ENCODE results near the gene ZNRD2.
"Not testable (repeated sequence)": the region's sequence is repeated elsewhere in the genome, so short reads cannot be mapped to it uniquely, and the experiment has no call there.

ZNRD2 gene

DNA sequence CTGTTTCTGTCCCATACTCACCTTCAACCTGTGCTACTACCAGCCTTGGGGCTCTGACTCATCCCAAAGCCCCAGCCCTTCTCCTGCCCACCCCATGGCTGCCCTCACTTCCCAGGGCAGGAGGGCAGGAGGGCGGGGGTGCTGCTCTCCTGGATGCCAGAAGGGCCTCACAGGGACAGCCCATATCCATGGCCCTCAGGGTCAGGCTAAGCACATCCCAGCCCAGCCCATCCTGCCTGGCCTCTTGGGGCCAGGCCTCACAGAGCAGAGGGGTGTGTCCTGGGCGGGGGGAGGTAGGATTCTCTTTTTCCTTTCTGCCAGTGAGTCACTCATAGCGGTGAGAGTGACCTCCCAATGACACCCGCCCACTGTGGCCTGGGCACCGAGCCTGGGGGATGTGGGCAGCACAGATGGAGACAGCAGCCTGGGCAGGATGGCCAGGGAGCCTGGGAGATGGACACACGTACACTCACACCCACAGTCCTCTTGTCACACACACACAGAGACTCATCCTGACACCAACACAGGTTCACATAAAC is 14.5 kb upstream of the ZNRD2 start:
- DNase-seq (ENCODE audit: low read depth in 2 of 2, low spot score in 1 of 2): no peak

DNA sequence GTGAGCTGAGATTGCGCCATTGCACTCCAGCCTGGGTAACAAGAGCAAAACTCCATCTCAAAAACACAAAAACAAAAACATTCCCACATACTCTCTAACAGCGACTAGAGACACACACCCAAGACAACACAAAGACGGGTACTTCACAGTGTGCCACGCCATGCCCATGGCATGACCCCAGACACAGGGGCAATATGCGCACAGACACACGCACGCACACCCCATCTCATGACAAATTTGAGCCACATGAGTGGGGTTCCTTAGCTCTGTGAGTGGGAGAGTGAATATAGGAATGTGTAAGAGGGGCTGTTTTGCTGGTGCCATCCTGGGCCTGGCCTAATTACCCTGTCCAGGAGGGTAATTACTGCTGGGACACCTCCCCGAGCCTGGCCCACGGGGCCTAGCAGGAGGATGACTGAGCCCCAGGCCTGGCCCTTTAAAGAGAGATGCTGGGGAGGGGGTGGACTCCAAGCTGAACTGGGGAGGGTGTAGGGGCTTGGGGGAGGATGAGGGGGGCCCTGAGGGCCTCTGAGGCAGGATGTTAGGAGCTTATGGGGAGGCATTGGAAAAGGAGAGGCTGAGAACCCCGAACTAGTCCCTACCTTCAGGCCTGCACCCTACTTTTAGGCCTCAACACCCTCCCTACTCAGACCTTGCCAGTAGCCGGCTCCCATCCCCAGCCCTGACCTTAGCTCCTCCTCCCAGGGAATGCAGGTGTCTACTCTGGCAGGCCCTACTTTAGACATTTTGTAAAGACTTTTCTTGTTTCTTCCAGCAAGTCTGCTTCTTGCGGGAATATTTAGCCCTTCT is 13.6 kb upstream of the ZNRD2 start:
- no peak for DNase-seq (ENCODE audit: low read depth in 2 of 2, low spot score in 1 of 2)

DNA sequence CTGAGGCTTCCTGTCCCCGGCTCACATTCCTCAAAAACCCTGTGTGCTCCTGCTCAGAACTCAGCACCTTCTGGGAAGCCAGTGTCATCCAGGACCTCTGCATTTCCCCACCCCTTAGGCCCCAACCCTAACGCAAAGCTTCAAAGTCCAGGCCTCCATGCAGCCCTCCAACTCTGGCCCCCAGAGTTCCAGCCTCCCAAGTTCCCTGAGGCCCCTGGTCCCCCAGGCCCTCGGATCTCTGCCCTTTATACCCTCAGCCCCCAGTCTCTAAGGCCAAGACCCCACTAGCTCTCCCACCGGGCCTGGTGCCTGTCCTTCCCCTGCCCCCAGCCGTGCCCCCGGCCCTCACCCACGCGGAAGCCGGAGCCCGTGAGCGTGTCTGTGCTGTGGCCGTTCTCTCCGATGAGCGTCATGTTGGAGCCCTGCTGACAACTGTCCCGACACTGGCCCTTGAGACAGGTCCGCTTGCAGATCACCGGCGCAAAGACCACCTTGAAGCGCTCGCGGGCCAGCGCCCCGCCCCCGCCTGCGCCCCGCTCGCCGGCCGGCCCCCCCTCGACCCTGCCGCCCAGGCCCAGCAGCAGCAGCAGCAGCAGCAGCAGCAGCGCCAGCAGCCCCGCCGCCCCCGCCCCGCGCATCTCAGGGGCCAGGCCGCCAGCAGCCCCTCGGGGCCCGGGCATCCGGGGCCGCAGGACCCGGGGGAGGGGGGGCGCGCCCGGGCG is 12.8 kb upstream of the ZNRD2 start:
- no peak for DNase-seq (ENCODE audit: low read depth in 2 of 2, low spot score in 1 of 2)

DNA sequence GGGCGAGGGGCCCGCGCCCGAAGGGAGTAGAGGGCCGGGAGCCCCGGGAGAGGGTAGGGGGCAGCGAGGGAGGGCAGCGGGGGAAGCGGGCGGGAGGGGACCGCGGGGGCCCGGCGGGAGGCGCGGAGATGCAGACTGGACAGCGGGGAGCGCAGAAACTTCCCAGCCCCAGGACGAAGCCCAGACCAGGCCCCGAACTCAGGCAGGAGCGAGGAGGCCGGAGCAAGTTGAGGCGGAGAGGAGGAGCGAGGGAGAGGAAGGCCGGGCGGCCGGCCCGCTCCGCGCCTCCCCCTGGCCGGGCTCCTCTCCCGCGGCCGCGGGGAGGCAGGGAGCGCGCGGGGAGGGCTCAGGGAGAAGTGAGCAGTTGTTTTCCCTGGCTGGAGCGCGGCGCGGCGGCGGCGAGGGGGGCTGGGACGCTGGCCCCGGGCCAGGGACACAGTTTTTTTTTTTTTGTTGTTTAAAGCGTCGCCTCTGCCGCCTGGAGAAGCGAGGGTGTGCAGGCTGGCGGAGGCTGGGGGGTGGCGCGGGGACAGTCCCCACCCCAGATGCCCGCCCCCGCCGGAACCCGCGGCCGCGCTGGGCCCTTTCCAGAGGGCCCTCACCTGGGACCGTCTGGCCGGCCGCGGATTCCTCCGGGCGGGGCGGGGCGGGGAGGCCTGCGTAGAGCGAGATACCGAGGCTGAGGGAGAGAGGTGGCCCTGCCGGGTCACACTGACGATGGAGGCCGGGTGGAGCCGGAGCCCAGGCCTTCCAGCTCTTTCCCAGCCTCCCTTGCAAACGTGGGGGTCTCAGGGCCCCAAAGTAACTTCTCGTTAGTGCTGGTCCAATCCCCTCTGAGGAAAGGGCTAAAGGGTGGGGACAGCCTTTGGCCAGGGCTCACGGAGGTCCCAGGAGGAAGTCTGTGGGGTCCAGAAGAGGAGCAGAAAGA is 12.0 kb upstream of the ZNRD2 start, which contains the start of gene LTBP3:
Gene LTBP3, minus strand, starts transcription at position 358 of the 928 bp plus-strand sequence. CDS start 400 bp downstream, outside the sequence.
- no peak for DNase-seq (ENCODE audit: low read depth in 2 of 2, low spot score in 1 of 2)

DNA sequence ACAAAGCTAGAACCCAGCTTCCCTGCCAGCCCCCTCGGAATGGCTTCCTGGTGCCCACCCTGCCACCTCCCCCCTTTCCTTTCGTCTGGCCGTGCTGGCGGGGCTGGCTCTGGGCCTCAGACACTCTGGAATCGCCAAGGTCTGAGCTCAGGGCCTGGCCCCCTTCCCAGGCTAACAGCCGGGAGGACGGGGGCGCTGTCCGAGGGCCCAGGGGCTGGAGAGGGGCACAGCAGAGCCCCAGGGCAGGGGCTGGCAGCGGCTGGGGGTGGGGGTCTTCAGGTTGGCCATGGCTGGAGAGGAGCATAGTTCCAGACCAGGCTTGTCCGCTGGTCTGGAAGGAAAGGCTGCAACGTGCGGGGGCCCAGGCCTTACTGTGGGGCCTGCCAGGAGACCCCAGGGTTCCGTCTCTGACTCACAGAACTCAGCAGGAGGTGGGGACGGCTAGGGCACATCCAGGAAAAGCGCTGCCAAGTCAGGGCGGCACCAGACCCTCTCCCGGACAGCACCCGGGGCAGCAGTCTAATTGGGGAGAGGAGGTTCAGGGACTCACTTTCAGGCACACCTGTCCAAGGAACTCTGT is 11.3 kb upstream of the ZNRD2 start:
- no peak for DNase-seq (ENCODE audit: low read depth in 2 of 2, low spot score in 1 of 2)

DNA sequence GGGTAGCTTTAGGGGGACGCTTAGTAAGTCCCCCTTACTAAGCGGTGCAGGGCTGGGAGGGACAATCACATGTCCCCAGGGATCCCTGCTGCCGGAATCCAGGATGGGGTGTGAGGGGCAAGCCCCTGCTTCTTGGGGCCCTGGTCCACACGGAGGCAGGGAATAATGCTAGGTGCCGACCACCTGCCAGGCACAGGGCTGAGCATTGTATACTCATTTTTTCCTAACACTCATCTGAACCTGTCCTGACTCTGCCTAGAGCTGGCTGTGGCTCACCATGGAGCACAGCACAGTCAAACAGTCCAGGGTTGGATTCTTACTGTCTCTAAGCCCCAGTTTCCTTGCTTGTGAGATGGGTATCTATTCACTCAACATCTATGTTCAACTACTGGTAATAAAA is 10.7 kb upstream of the ZNRD2 start:
- DNase-seq (ENCODE audit: low read depth in 2 of 2, low spot score in 1 of 2): no peak

DNA sequence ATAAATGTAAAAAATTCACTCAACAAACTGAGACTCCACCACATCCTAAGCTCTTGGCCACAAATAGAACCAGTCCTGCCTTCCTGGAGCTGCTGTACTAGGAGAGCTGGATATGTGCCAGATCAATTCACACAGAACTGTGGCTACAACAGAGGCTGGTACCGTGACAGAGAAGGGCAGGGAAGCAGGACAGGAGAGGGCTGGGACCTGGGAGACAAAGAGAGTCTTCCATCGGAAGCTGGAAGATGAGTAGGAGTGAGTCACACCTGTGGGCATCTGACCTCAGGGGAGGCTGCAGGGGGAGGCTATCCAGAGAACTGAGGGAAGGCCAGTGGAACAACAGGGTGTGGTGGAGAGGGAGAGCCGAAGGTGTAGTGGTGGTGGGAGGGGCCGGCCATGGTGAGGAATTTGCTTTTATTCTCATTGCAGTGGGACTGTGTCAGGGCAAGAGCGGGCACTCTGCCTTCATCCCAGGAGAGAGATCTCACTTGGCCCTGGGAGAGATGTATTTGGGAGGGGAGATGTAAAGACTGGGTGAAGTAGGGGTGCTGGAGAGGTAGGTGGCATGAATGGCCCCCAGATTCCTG is 10.2 kb upstream of the ZNRD2 start:
- no peak for DNase-seq (ENCODE audit: low read depth in 2 of 2, low spot score in 1 of 2)

DNA sequence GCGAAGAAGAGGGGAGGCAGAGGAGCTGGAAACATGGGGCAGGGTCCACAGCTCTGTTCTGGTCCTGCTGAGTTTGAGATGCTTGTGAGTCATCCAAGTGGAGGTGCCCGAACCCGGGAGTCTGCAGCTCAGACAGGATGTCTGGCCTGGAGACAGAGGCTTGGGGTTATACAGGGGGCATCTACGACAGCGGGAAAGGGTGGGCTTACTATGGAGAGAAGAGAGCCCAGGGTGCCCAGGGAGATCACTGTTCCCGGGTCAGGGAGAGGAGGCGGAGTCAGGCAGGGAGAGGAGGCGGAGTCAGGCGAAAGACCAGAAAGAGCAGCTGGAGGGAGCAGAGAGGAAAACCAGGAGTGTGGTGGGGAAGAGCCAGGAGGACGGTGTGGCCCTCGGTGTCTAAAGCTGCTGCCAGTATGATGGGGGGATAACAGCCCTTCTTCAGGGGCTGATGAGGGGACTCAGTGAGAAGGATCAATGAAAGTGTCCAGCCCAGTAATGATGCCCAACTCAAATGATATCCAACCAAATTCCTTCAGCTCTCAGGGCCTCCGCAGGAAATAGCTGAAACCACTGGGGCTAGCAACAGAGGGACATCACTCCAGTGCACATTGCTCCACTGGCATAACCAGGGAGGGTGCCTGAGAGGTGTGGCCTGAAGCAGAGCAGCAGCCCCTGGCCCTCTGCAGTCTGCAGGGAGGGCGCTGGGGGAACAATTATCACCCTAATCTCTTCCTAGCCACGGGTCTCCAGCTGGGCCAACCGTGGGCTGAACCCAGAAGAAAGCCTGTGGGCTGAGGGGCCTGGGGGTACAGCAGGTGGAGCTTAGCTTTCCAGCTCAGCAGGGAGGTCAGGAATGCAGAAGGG is 9.5 kb upstream of the ZNRD2 start:
- no peak for DNase-seq (ENCODE audit: low read depth in 2 of 2, low spot score in 1 of 2)

DNA sequence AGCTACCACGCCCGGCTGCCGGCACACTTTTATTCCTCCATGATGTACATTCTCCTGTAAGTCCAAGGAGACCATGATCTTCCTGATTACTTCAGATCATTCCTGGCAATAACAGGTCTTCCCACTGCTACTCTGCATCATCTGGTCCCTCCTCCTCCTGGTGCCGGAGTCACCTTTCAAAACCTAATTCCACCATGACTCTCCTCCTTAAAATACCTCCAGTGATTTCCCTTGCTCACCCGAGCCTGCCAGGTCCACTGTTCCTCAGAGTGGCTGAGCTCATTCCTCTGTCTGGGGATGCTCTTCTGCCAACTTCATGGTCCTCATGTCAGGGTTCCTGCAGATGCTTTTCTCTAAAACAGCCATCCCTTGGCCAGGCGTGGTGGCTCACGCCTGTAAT is 8.3 kb upstream of the ZNRD2 start:
- no peak for DNase-seq (ENCODE audit: low read depth in 2 of 2, low spot score in 1 of 2)

DNA sequence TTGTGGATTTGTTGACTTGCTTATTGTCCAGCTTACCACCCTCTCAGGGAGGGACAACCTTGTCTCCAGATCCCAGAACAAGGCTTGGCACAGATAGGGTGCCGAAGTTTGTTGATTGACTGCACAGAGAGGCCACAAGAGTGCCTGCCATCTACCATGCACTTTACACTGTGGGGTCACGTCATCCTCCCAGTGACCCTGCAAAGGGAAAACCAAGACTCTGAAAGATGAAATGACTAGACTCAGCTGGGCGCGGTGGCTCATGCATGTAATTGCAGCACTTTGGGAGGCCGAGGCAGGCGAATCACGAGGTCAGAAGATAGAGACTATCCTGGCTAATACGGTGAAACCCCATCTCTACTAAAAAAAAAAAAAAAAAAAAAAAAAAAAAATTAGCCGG is 7.5 kb upstream of the ZNRD2 start:
- no peak for DNase-seq (ENCODE audit: low read depth in 2 of 2, low spot score in 1 of 2)

DNA sequence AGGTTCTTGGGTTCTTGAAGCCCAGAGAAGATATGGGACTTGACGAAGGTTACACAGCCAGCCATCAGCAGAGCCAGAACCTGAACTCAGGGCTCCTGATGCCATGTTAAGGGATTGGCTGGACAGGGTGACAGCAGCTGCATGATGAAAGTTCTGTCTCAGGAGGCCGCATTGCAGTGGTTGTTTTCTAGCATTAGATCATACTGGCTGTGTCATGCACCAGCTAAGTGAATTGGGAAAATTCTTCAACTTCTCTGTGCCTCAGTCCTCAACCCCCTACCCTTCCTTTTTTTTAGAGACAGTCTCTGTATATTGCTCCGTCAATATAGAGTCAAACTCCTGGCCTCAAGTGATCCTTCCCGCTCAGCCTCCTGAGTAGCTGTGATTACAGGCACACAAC is 6.7 kb upstream of the ZNRD2 start:
- DNase-seq (ENCODE audit: low read depth in 2 of 2, low spot score in 1 of 2): no peak

DNA sequence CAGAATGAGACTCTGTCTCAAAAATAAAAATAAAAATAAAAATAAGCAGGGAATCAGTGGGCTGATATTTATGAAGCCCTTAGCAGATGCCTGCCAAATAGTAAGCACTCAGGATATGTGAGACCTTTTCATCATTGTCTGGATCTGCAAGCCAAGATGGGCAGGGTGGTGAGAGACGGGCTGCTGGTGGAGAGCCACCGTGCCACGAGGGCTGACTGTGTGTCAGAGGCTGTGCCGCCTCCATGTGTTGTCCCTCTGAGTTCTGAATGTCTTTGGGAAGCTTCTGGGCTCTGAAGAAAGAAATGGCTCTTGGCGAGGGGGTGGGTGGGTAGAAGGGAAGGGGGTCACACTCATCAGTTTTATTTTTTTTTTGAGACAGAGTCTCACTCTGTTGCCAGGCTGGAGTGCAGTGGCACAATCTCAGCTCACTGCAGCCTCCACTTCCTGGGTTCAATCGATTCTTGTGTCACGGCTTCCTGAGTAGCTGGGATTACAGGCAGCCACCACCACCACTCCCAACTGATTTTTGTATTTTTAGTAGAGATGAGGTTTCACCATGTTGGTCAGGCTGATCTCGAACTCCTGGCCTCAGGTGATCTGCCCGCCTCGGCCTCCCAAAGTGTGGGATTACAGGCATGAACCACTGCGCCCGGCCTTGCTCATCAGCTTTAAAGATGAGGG is 5.3 kb upstream of the ZNRD2 start:
- not testable (repeated sequence) for DNase-seq (ENCODE audit: low read depth in 2 of 2, low spot score in 1 of 2)

DNA sequence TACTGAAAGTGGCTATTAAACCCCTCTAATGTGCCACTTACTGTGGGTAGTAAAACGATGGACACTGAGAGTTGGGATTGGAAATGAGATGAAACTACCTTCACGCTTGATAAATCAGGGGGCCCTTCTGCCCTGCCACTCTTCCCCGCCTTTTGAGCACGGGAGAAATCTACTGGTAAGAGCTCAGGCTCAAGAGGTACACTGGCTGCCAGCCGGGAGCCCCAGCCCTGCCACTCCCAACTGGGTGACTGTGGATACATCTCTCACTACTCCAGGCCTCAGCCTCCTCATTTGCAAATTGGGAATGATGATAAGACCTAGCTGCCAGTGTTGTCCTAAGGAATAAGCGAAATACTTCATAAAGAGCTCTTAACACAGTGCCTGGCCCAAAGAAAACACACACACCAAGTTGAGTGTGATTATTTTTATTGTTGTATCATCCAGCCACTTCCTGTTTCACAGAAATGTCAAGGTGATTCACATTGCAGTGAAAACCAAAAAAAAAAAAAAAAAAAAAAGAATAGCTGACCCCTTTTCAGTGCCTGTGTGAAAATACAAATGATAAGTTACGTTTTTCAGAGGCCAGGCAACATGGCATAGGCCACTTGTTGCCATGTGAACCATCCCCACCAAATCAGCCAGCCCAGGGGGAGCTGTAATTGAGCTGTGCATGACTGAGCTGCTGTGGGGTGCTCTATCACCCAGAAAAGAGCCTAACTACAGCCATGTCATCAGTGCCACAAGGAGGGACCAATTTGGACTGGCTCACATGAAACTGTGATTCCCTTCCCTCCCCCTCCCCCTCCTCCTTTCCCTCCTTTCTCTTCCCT is 4.4 kb upstream of the ZNRD2 start:
- no peak for DNase-seq (ENCODE audit: low read depth in 2 of 2, low spot score in 1 of 2)

DNA sequence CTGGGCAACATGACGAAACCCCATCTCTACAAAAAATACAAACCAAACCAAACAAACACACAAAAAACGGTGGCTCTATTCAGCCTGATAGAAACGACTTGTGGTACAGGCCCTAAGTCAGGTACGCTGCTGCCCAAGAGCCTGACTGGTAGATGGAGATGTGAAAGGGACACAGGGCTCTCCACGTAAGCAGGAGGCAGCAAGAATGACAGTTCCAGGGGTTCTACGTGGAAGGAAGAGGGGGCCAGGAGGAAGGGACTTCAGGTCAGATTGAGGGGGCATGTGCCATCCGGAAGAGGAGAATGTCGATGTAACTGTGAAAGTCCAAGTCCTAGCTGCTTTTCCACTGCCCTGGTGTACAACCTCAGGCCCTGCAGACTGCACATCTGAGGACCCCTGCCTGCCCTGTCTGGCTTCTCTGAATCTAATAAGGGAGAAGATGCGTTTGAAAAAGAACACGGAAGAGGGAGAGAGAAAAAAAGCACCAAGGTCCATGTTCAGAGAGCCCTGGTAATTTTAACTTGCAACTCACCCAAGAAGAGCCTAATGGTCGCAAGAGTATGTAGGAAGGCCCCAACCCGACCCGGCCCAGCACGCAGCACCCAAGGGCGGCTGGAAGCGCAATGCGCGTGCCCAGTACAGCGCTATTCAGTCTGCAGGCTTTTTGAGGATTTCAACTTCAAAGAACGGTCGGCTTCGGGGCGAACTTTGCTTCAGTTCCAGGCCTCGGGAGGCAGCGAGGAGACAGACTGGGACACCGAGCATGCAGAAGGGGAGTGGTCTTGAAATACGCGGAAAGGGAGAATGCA is 909 bp upstream of the ZNRD2 start:
- no peak for DNase-seq (ENCODE audit: low read depth in 2 of 2, low spot score in 1 of 2)

DNA sequence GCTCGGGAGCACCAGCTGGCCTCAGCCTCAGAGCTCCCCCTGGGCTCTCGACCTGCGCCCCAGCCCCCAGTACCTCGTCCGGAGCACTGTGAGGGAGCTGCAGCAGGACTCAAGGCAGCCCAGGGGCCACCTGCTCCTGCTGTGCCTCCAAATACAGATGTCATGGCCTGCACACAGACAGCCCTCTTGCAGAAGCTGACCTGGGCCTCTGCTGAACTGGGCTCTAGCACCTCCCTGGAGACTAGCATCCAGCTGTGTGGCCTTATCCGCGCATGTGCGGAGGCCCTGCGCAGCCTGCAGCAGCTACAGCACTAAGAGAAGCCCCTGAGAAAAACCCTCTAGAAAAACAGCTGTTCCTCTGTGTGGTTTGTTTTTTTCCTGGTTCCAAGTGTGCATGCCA is 1.1 kb downstream of the ZNRD2 start:
- DNase-seq (ENCODE audit: low read depth in 2 of 2, low spot score in 1 of 2): no peak

DNA sequence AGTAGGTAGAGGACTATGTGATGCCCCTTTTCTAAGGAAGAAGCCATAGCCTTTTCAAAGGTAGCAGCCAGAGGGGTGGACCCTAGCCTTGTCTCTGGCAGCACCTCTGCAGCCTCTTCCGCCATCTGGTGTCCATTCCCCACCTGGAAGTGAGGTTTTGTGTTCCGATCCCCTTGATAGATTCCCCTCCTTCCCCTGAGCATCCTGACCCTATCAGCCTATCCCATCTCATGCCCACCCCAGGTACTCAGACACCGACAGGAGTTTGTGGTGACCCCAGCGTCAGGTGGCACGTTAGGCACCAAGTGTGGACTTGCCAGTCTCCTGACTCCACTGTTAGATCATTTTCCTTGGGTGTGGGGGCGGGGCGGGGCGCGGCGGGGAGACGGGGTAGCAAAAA is 1.7 kb downstream of the ZNRD2 start:
- DNase-seq (ENCODE audit: low read depth in 2 of 2, low spot score in 1 of 2): no peak

DNA sequence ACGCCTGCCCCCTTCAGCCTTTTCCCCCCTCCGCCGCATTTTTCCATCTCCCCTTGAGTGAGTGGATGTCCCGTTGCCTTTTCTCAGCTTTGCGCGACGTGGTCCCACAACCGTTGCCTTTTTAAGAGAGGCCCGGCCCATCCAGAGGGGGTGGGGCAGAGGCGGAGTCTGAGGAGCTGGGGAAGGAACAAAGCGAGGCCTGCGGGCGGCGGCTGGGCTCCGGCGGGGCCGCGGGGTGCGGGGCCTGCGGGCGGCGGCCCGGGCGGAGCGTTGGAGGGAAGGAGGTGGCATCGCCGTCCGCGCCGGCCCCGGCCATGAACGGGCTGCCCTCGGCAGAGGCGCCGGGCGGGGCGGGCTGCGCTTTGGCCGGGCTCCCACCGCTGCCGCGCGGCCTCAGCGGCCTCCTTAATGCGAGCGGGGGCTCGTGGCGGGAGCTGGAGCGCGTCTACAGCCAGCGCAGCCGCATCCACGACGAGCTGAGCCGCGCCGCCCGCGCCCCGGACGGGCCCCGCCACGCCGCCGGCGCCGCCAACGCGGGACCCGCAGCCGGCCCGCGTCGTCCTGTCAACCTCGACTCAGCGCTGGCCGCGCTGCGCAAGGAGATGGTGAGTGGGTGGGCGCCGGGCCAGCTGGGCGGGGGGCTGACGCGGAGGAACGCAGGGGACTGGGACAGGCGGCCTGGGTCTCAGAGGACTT is 2.2 kb downstream of the ZNRD2 start, which contains the start of gene FAM89B:
Gene FAM89B, plus strand, starts transcription at position 183 of the 696 bp plus-strand sequence. Its CDS starts 132 bp downstream, at position 315.
- DNase-seq (ENCODE audit: low read depth in 2 of 2, low spot score in 1 of 2): peak in 1 of 2 donors; percentile 81
